Vagina (tissue), 2 donors: Measurements from ENCODE around the gene KAT2B. TPM values are rescaled to one million over a fixed set of nuclear protein-coding genes. Genes with fewer than 3 reads are reported as not detected.

Experiments
- DNase-seq, 2 donors: peaks; one replicate each; pipeline ENCODE4 v3.0.0-alpha.2; 2017; ENCODE audit errors: extremely low spot score in 2 of 2
- H3K27ac ChIP-seq: fragments of 200-600 bp; sonication (generic); one replicate; pipeline ENCODE4 v1.5.1; 2019
- H3K27me3 ChIP-seq: fragments of 200-600 bp; sonication (generic); one replicate; pipeline ENCODE4 v1.5.1; 2019
- H3K36me3 ChIP-seq, 2 donors: fragments of 200-600 bp; sonication (generic); one replicate each; pipeline ENCODE4 v1.5.1; 2017 to 2019
- H3K4me1 ChIP-seq: fragments of 200-600 bp; sonication (generic); one replicate; pipeline ENCODE4 v1.5.1; 2019
- H3K4me3 ChIP-seq, 2 donors: fragments of 200-600 bp; sonication (generic); 1 replicate in 1 of 2; 2 replicates in 1 of 2; pipeline ENCODE4 v1.5.1; 2016 to 2019
- H3K9me3 ChIP-seq: fragments of 200-600 bp; sonication (generic); one replicate; pipeline ENCODE4 v1.5.1; 2019
- POLR2A ChIP-seq, 2 donors: fragments of 450-650 bp; IDR thresholded peaks; one replicate each; pipeline ENCODE4 v1.6.1; 2017; ENCODE audit warnings: antibody characterized with exemption in 2 of 2, mild to moderate bottlenecking in 2 of 2, moderate library complexity in 2 of 2
- POLR2AphosphoS5 ChIP-seq, 2 donors: sonication (generic); formaldehyde crosslinking; IDR thresholded peaks; one replicate each; pipeline ENCODE4 v1.9.0; 2017; ENCODE audit warnings: antibody characterized with exemption in 2 of 2, mild to moderate bottlenecking in 2 of 2, low read depth in 1 of 2; ENCODE audit not compliant: insufficient read depth in 1 of 2
- intact Hi-C: fragments of 100-400 bp; cut with DNase I; formaldehyde crosslinking; loops from one replicate; pipeline ENCODE4 v1.15.1; 2023
- total RNA-seq: library from RNA; depleted of rRNA; stranded (reverse); fragments of >200 nt; gene quantifications from one replicate; pipeline ENCODE4 v1.2.3, GENCODE V29; 2016
- TF ChIP-seq, protein P1 (sequence below), 3 experiments: fragments of 450-650 bp in 2 of 3; fragments of 200-600 bp in 1 of 3; sonication (generic) in 1 of 3; IDR thresholded peaks; one replicate each; pipeline ENCODE4 v1.5.1; 2017 to 2019; ENCODE audit warnings: antibody characterized with exemption in 3 of 3, mild to moderate bottlenecking in 2 of 3, moderate library complexity in 2 of 3

The KAT2B gene
- total RNA-seq, 1 donor from 2014 or later, result 41.0 TPM

DNA sequence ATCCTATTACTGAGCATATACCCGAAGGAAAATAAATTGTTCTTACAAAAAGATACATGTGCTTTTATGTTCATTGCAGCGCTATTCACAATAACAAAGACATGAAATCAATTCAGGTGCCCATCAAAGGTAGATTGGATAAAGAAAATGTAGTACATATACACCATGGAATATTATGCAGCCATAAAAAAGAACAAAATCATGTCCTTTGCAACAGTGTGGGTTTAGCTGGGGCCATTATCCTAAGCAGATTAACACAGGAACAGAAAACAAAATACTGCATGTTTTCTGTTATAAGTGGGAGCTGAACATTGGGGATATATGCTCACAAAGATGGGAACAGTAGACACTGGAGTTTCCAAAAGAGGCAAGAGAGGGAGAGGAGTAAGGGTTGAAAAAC, 103.3 kb downstream of the KAT2B start:
- intact Hi-C loops, result no loop called here
- H3K36me3 ChIP-seq, result peaks cover 0 to 26% of the 10 kb centered on the region in 2 donors

DNA sequence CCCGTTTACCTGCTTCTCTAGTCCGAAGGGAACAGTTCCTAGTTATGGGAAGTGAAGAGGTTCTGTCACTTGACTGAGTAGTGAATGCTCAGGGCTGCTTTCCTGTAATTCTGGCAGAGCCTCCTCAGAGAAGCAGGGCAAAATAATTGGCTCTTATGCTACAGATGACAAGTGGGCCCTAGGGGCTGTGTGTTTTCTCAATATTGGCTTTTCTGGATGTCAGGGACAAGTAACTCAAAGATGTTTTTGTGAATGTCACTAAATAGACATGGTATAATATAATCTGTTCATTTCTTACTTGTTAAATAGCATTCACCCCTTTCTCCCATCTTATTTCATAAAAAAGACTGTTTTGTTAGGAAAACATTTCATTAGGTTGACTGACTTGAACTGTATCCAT, 105.6 kb downstream of the KAT2B start:
- Histone ChIP-seq H3K27me3 (no peaks in the 10 kb centered on the region), H3K4me1 (no peaks in the 10 kb centered on the region), H3K36me3 (peaks cover 0 to 22% of the 10 kb centered on the region in 2 donors), H3K4me3 (no peak overlapping the region), H3K27ac (no peak overlapping the region), H3K9me3 (no peaks in the 10 kb centered on the region)
- no peak for TF ChIP-seq POLR2A (IDR thresholded peaks at IDR 0.05)
- TF ChIP-seq, protein P1, sequence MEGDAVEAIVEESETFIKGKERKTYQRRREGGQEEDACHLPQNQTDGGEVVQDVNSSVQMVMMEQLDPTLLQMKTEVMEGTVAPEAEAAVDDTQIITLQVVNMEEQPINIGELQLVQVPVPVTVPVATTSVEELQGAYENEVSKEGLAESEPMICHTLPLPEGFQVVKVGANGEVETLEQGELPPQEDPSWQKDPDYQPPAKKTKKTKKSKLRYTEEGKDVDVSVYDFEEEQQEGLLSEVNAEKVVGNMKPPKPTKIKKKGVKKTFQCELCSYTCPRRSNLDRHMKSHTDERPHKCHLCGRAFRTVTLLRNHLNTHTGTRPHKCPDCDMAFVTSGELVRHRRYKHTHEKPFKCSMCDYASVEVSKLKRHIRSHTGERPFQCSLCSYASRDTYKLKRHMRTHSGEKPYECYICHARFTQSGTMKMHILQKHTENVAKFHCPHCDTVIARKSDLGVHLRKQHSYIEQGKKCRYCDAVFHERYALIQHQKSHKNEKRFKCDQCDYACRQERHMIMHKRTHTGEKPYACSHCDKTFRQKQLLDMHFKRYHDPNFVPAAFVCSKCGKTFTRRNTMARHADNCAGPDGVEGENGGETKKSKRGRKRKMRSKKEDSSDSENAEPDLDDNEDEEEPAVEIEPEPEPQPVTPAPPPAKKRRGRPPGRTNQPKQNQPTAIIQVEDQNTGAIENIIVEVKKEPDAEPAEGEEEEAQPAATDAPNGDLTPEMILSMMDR (IDR thresholded peaks at IDR 0.05), result no peak
- TF ChIP-seq POLR2AphosphoS5 (IDR thresholded peaks at IDR 0.05; ENCODE audit: insufficient read depth in 1 of 2, low read depth in 1 of 2), result no peak
- no peak for DNase-seq
- intact Hi-C loops, result no loop called here

More for the DNA sequence above, 103.3 kb downstream of the KAT2B start:
- TF ChIP-seq, protein P1 (IDR thresholded peaks at IDR 0.05), result no peak
- no peak for TF ChIP-seq POLR2A (IDR thresholded peaks at IDR 0.05)
- Histone ChIP-seq H3K4me3 (no peak overlapping the region), H3K9me3 (no peaks in the 10 kb centered on the region), H3K4me1 (no peaks in the 10 kb centered on the region), H3K27me3 (no peaks in the 10 kb centered on the region), H3K27ac (no peak overlapping the region)
- DNase-seq, result no peak

DNA sequence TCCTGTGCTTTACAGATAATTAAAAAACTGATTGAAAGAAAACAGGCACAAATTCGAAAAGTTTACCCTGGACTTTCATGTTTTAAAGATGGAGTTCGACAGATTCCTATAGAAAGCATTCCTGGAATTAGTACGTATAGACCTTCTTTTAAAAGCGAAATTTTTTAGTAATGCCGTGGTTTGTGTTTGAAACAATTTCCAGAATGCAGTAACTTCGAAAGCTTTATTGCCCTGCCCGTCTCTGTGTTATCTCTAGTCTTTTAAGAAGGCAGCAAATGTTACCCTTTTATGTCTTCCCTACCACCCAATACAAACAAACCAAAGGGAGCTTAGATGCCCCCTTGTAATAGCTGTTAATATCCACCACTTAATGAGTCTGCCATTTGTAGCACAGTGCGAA, 106.1 kb downstream of the KAT2B start:
- Histone ChIP-seq H3K4me1 (no peaks in the 10 kb centered on the region), H3K27ac (no peak overlapping the region), H3K36me3 (peaks cover 0 to 22% of the 10 kb centered on the region in 2 donors), H3K9me3 (no peaks in the 10 kb centered on the region), H3K27me3 (no peaks in the 10 kb centered on the region), H3K4me3 (no peak overlapping the region)
- no peak for DNase-seq
- TF ChIP-seq POLR2A (IDR thresholded peaks at IDR 0.05) (no peak), POLR2AphosphoS5 (IDR thresholded peaks at IDR 0.05; ENCODE audit: insufficient read depth in 1 of 2, low read depth in 1 of 2) (no peak)
- TF ChIP-seq, protein P1 (IDR thresholded peaks at IDR 0.05), result no peak
- intact Hi-C loops, result no loop called here

DNA sequence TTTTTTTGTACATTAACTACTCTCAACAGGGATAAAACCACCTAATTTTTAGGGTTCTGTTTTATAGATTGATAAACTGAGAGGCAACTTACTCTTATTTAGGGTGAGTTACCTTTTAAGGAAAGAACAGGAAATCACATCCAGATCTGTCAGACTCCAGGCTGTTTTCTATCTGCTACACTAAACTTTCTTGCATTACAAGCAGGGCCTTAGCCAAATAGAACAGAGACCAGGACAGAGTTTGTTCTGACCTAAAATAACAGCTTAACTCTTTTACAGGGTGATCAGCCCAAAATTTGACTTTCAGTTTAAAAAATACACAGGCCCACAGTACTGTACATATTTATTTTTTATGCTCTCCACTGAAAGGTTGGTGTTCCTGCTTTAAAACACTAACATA, 107.1 kb downstream of the KAT2B start:
- no peak for DNase-seq
- H3K4me1 ChIP-seq, result no peaks in the 10 kb centered on the region
- no peak overlapping the region for H3K4me3 ChIP-seq
- no peaks in the 10 kb centered on the region for H3K9me3 ChIP-seq
- H3K27ac ChIP-seq, result no peak overlapping the region
- intact Hi-C loops, result no loop called here
- peaks cover 0 to 24% of the 10 kb centered on the region in 2 donors for H3K36me3 ChIP-seq
- no peaks in the 10 kb centered on the region for H3K27me3 ChIP-seq
- TF ChIP-seq POLR2A (IDR thresholded peaks at IDR 0.05) (no peak), POLR2AphosphoS5 (IDR thresholded peaks at IDR 0.05; ENCODE audit: insufficient read depth in 1 of 2, low read depth in 1 of 2) (no peak)
- TF ChIP-seq, protein P1 (IDR thresholded peaks at IDR 0.05), result no peak

DNA sequence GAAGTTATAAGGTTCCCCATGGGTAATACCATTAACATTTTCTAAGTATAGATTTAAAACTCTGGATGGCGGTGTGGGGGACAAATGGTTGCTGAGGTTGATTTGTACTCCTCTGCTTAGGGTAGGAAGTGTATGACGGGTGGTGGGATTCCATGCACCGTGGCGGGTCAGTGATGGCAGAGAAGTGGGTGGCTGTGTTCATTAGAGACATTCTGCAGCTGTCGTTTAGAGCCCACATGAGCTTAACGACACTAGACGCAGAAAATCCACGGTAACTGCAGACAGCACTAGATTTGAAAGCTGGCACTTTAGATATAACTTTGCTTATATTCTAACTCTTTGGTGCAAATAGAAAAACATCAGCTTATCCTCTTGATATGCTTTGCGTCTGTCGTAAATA, 108.2 kb downstream of the KAT2B start:
- Histone ChIP-seq H3K27me3 (no peaks in the 10 kb centered on the region), H3K4me3 (no peak overlapping the region), H3K4me1 (no peaks in the 10 kb centered on the region), H3K27ac (no peak overlapping the region), H3K36me3 (peaks cover 0 to 22% of the 10 kb centered on the region in 2 donors), H3K9me3 (no peaks in the 10 kb centered on the region)
- intact Hi-C loops, result no loop called here
- no peak for TF ChIP-seq POLR2AphosphoS5 (IDR thresholded peaks at IDR 0.05; ENCODE audit: insufficient read depth in 1 of 2, low read depth in 1 of 2)
- TF ChIP-seq POLR2A (IDR thresholded peaks at IDR 0.05), result no peak
- TF ChIP-seq, protein P1 (IDR thresholded peaks at IDR 0.05), result no peak
- DNase-seq, result no peak
